NAMALWA (cell line): ENCODE data around the gene KCNJ6.

Experiments used
- DNase-seq: peaks from one replicate; pipeline ENCODE4 v3.0.0-alpha.2; 2015; ENCODE audit warnings: low spot score

The KCNJ6 gene

GRCh38 chr21:37865156-37865555 lies 51.1 kb downstream of the KCNJ6 start:
- peak; percentile 22 for DNase-seq

DNA sequence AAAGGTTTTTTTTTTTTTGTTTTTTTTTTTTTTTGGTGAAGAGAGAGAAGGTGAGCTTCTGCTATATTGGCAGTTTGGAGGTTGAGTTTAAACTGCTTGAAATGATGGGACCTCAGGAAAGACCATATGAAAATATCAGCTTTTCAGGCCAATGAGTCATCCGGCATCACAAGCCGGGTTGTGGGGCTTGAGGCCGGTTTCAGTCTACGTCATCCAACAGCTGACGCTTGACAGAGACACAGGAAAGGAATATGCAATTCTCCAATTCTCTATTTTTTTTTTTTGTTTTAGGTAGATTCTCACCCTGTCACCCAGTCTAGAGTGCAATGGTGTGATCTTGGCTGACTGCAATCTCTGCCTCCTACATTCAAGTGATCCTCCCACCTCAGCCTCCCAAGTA lies 52.4 kb downstream of the KCNJ6 start:
- no peak for DNase-seq

DNA sequence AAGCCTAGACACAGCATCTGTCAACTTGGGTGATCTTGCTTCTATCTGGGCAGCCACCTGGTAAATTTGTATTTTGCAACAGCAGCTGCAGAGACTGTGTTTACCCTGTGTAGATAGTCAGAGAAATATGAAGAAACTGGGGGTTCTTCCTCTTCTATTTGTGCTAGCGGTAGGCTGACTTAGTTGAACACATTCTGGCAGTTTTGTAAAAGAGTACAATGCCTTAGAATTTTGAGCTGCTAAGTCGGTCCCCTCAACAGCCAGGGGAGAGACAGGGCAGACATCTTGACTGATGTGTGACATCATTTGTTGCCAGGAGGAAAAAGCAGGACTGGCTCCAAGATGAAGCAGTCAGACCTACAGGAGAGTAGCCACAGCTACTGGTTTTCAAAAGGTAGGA lies 53.7 kb downstream of the KCNJ6 start:
- peak; percentile 87 for DNase-seq

DNA sequence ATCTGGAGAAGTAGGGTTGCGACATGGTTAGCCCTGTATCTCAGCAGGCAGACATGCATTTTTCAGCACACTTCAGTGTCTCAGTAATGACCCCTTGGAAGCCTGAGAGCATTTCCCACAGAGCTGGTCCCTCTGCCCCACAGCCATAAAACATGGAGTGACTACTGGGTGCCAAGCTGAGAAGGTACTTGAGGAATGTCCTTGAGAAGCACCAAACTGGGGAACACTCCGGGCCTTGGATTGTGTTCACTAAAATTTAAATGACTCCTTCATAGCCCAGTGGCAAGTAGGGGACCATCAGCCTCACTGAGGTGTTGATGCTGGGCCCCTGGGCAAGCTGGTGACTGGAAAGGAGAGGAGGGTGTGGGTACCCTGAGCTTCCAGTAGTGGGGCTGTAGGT lies 54.7 kb downstream of the KCNJ6 start:
- DNase-seq, result no peak

- DNase-seq, result no peak
These were observed 55.8 kb downstream of the KCNJ6 start for GRCh38 chr21:37860416-37860815.

GRCh38 chr21:37855647-37856625 lies 60.3 kb downstream of the KCNJ6 start:
- no peak for DNase-seq

DNA sequence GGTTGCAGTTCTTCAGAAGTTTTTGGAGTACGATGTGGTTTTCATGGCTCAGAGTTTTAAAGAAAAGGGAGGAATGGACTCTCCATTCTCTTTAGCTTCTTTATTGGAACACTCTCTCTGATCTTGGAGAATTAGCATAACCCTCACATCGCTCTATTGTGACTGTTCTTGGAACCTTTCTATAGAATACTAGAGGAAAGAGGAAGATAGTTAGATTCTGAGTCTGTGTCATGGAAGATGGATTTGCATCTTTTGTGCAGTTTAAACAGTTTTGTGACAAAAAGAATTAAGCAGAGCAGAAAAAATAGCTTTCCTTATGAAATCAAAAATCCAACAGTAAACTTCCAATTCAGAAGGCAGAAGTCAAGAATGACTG lies 61.0 kb downstream of the KCNJ6 start:
- no peak for DNase-seq

- DNase-seq, result no peak
These were observed 66.7 kb downstream of the KCNJ6 start for GRCh38 chr21:37849506-37850102.

DNA sequence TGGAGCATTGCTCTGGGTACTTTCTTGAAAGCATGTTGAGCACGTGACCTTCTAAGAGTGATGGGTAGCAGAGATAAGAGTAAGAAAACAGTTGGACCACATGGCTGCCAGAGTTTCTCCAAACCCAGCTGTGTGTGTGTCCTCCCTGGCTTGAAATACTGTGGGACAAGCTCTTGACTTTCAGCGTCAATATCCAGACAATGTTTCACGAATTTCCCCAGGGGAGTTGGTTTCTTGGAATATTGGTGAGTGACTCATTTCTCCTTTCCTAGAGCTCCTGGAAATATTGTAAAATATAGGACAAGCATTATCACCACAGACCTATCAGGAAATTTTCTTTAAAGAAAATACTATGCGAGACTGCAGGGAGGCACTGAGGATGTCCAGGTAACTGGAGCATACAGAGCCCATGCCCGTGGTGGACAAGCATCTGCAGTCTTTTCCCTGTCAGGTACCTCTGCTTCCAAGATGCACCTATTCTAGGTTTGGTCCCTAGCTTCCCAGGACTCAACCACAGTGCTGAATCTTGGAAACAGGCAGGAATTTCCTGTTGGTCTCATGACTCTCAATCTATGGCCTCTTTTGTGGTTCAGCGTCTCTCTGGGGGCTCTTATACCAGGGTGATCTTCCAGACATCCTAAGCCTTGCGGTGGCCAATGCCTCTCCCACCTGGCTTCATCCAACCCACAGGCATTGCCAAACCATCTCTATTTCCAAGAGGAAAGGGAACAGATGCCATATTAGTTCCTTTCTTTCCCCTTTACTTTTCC lies 67.4 kb downstream of the KCNJ6 start:
- DNase-seq, result no peak

DNA sequence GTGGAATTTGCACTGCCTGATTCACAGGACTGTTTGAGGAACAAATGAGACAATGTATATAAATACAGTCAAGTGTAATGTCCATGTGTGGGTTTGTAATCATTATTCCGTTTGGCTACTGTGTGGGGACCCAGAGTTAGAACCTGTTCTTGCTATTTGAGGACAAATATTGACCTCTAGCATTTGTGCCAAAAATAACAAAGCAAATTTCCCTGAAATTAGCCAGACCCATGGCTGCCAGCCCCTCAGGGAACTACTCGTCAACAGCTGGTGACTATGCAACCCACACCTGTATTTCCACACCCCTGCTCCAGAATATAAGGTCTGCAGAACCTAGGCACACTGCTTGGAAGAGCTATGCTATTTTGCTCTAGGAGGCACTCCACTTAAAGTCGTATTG lies 70.7 kb downstream of the KCNJ6 start:
- no peak for DNase-seq

DNA sequence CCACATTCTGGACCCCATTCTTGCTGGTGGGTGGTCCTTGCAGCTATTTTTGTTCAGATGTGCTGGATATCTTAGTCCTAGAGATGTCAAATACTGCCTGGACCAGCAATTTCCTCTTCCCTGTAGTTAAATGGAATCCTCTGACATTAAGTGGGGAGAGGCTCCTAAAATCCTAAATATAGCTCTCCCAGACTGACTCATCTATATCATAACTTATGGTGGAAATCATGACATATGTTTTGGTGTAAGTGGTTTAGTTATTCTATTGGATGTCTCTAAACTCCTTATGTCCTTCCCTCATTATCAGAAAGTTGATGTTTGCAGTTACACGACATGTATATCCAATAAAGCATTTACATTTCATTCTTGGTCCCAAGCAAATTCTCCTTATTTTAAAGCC lies 73.1 kb downstream of the KCNJ6 start:
- no peak for DNase-seq

DNA sequence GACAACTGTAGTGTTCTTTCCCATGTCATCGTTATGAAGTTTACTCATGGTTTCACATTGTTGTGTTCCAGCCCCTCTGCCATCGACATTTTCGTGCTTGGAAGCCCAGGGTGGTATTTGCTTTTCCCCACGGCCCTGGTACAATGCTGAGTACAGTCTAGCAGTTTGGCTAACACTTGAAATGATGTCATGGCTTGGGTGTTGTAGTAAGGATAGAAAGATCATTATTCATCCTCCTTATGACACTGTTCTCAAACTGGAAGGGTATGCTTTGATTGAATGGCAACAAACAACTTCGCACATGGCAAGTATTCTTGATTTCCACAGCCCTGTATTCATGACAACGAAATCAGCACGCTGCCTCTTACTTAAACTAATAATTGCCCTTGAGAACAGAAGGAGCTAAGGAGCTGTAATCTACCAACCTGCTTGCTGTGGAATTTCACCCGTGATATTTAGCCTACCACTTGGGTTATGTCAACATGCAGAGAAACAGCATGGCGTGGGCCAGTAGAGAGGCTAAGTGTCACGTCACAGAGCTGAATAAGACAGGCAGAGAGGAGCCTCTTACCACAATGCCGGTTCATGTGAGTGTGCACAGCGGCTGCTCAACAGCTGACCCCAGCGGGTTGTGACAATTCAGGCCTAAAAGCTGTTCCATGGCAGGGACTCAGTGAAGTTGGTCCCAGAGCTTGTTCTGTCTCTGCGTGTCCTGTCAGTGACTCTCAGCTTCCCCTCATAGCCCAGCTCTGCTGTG lies 73.9 kb downstream of the KCNJ6 start:
- DNase-seq, result no peak

DNA sequence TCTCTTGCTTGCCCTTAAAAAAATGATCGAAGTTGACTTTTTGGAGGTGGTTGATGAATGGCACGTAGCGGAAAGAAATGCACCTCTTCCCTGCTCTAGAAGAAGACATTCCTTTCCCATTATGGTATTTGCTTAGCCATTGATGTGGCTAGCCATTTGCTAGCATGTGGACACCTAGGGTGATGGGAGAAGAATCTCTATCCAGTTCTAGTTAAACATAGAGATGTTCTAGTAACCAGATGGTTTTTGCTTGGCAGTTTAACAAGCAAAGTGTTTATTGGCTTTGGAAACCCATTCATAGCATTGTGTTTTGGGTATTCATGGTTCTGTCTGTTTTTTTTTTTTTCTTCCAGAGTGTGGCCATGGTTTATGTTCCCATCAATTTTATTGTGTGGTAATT lies 78.9 kb downstream of the KCNJ6 start:
- DNase-seq, result no peak

DNA sequence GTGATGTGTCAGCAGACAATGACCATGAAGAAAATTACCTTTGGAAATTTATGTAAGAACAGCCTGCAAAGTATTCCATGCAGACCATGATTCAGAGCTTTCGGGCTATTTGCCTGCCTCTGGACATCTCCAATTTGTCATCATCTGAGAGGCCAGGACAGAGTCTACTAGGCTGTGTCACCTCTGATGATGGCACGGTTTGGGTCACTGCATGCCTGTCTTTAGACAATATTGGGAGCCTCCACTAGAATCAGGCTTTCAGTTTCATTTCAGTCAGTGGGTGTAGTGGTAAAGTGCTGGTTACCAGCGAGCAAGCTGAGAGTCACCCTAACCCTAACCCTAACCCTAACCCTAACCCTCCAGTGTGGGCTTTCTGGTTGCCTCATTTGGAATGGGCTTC lies 80.8 kb downstream of the KCNJ6 start:
- no peak for DNase-seq

- no peak for DNase-seq
These were observed 83.0 kb downstream of the KCNJ6 start for GRCh38 chr21:37833301-37833700.

DNA sequence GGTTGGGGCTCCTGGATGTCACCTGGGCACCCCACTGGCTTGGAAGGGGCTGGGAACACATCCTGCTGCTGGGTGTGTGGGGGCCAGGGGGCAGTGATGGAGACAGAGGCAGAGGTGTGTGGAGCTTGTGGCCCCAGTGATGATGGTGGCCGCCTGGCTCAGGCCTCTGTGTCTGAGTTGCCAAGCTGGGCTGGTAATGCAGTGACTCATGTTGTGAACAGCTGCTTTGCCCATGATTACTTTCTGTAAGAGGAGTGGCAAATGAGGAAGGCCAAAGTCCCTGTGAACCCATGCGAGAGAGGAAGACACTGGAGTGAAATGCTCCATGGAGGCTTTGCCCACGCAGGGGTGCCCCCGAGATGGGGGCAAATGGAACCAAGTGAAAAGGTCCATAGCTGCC lies 86.8 kb downstream of the KCNJ6 start:
- DNase-seq, result no peak

DNA sequence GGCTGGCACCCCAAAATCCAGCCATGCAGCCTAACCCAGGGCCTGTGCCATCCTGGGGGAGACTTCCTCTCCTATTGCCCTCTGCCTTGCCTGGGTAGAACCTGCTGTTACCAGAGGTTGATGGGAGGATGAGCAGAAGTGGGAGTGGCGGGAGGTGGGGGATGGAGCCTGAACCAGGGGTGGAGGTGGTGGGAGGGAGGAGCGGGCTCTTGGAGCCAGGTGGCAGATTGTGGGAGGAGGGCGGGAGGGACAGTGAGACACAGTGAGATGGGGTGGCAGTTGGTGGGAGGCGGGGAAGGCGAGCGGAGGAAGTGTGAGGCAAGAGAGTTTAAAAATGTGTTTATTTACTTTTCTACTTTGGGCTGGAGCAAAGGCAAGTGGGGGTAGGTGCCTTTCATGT lies 87.3 kb downstream of the KCNJ6 start:
- no peak for DNase-seq

- no peak for DNase-seq
These were observed 87.7 kb downstream of the KCNJ6 start for GRCh38 chr21:37828556-37828955.

DNA sequence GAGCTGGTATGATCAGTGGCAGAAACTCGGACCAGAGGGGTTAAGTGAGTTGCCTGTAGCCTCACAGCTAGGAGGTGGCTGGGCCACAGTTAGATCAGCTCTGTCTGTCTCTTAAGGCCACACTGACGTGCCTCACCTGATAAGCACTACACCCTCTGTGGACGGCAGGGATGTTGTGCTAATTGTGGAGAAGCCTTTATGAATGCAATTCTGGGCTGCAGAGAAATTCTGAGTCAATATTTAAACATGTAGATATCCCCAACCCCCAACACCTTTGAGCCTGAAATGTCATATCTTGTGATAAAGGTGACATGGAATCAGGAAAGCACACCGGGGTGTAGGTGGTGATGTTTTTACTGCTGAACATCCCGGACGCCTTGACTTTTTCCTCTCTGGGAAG lies 88.3 kb downstream of the KCNJ6 start:
- DNase-seq, result no peak

- DNase-seq, result no peak
These were observed 94.3 kb downstream of the KCNJ6 start for GRCh38 chr21:37821786-37822450.

- no peak for DNase-seq
These were observed 95.2 kb downstream of the KCNJ6 start for GRCh38 chr21:37821092-37821491.

- no peak for DNase-seq
These were observed 96.9 kb downstream of the KCNJ6 start for GRCh38 chr21:37819372-37819771.
